WTC11 (cell line): ENCODE measurements around the gene FBXO3.

ENCODE experiments used
- CTCF ChIP-seq: fragments of 200-600 bp; IDR thresholded peaks from 2 replicates; pipeline ENCODE4 v1.8.0; 2022; ENCODE audit warnings: antibody characterized with exemption
- ETV6 ChIP-seq: sonication (generic); formaldehyde crosslinking; IDR thresholded peaks from 2 replicates; pipeline ENCODE4 v1.8.1; 2022; ENCODE audit warnings: mild to moderate bottlenecking, missing genetic modification reagents
- FOXJ3 ChIP-seq: sonication (generic); formaldehyde crosslinking; IDR thresholded peaks from 2 replicates; pipeline ENCODE4 v1.9.0; 2021; ENCODE audit warnings: missing genetic modification reagents, mild to moderate bottlenecking, borderline replicate concordance
- FOXP4 ChIP-seq: sonication (generic); formaldehyde crosslinking; IDR thresholded peaks from 2 replicates; pipeline ENCODE4 v1.8.0; 2022; ENCODE audit warnings: mild to moderate bottlenecking, missing genetic modification reagents
- HMGA2 ChIP-seq: fragments of 250-450 bp; sonication (Bioruptor Pico); IDR thresholded peaks from 2 replicates; pipeline ENCODE4 v1.4.0; 2021; ENCODE audit warnings: mild to moderate bottlenecking, moderate library complexity
- JUN ChIP-seq: sonication (generic); formaldehyde crosslinking; IDR thresholded peaks from 2 replicates; pipeline ENCODE4 v1.8.0; 2023; ENCODE audit warnings: mild to moderate bottlenecking, missing genetic modification reagents
- MYBL2 ChIP-seq: sonication (generic); formaldehyde crosslinking; IDR thresholded peaks from 2 replicates; pipeline ENCODE4 v1.8.1; 2023; ENCODE audit warnings: mild to moderate bottlenecking, moderate library complexity, missing genetic modification reagents
- NFE2L1 ChIP-seq: sonication (generic); formaldehyde crosslinking; IDR thresholded peaks from 2 replicates; pipeline ENCODE4 v1.8.1; 2023; ENCODE audit warnings: missing genetic modification reagents
- NR2C2 ChIP-seq: sonication (generic); formaldehyde crosslinking; IDR thresholded peaks from 2 replicates; pipeline ENCODE4 v1.8.0; 2022; ENCODE audit warnings: mild to moderate bottlenecking, missing genetic modification reagents
- TP53 ChIP-seq: sonication (generic); formaldehyde crosslinking; IDR thresholded peaks from 2 replicates; pipeline ENCODE4 v1.8.1; 2023; ENCODE audit warnings: mild to moderate bottlenecking, missing genetic modification reagents
- ZNF121 ChIP-seq: sonication (generic); formaldehyde crosslinking; IDR thresholded peaks from 2 replicates; pipeline ENCODE4 v1.8.0; 2023; ENCODE audit warnings: missing genetic modification reagents
- TF ChIP-seq, protein P1 (sequence below): sonication (generic); formaldehyde crosslinking; IDR thresholded peaks from 2 replicates; pipeline ENCODE4 v1.8.0; 2022; ENCODE audit warnings: mild to moderate bottlenecking, missing genetic modification reagents

- TF ChIP-seq CTCF = no peak
- no peak for TF ChIP-seq NFE2L1 (CRISPR knock-in tag)
- no peak for TF ChIP-seq TP53
- no peak for TF ChIP-seq HMGA2
- no peak for TF ChIP-seq FOXJ3 (CRISPR knock-in tag)
- TF ChIP-seq, protein P1, sequence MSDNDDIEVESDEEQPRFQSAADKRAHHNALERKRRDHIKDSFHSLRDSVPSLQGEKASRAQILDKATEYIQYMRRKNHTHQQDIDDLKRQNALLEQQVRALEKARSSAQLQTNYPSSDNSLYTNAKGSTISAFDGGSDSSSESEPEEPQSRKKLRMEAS = no peak
- no peak for TF ChIP-seq ZNF121 (CRISPR knock-in tag)
- no peak for TF ChIP-seq NR2C2 (CRISPR knock-in tag)
- TF ChIP-seq JUN (CRISPR knock-in tag) = no peak
- no peak for TF ChIP-seq ETV6
- no peak for TF ChIP-seq FOXP4
- TF ChIP-seq MYBL2 (CRISPR knock-in tag) = no peak
These were observed 81.8 kb downstream of the FBXO3 start for GRCh38 chr11:33692541-33692940.
